22Rv1 (cell line): ENCODE data around the gene ULK2.

Source experiments
- H3K27ac ChIP-seq: fragments of 450-650 bp; 2 replicates; pipeline ENCODE4 v1.5.1; 2017
- ZFX ChIP-seq: fragments of 450-650 bp; IDR thresholded peaks from 2 replicates; pipeline ENCODE4 v1.6.1; 2017; ENCODE audit warnings: antibody characterized with exemption, borderline replicate concordance
- TF ChIP-seq, protein P1 (sequence below): fragments of 450-650 bp; IDR thresholded peaks from 2 replicates; pipeline ENCODE4 v1.5.1; 2017; ENCODE audit warnings: mild to moderate bottlenecking

The ULK2 gene

DNA sequence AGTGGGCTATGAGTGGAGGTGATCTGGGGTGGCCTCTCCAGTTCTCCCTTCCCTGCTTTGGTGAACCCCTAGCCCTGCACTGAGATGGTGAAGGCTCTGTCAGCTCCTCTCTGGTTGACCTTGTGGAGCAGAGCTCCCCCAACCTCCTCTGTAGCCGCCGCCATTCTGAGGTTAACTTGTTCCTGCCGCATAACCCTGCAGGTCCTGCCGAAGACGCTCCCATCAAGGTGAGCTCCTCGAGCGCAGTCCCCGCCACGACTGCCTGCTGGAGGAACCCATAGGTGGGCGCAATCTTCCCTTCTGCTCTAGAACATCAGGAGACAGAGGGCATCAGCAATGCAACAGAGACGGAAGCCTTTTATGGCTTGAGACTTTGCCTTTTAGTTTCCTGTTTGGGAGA, 136.1 kb downstream of the ULK2 start:
- H3K27ac ChIP-seq = no peak overlapping the region

DNA sequence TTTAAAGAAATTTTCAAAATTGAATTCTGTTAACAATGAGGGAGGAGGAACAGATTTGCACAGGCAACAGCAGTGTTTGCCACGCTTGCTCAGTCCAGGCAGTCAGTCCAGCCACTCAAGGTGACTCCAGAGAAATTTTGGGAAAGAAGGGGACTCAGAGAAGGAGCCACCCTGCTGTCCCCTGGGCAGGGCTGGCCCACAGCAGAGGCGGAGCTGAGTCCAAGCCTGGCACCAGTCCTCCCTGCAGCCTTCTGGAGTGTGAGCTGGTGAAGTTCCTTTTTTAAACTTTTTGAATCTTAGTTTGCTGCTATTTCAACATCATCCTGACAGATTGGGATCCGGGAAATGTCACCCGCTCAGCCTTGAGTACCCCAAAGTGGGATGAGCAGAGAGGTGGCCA, 136.9 kb downstream of the ULK2 start:
- H3K27ac ChIP-seq = no peak overlapping the region
- TF ChIP-seq ZFX = no peak
- TF ChIP-seq, protein P1, sequence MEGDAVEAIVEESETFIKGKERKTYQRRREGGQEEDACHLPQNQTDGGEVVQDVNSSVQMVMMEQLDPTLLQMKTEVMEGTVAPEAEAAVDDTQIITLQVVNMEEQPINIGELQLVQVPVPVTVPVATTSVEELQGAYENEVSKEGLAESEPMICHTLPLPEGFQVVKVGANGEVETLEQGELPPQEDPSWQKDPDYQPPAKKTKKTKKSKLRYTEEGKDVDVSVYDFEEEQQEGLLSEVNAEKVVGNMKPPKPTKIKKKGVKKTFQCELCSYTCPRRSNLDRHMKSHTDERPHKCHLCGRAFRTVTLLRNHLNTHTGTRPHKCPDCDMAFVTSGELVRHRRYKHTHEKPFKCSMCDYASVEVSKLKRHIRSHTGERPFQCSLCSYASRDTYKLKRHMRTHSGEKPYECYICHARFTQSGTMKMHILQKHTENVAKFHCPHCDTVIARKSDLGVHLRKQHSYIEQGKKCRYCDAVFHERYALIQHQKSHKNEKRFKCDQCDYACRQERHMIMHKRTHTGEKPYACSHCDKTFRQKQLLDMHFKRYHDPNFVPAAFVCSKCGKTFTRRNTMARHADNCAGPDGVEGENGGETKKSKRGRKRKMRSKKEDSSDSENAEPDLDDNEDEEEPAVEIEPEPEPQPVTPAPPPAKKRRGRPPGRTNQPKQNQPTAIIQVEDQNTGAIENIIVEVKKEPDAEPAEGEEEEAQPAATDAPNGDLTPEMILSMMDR = no peak

More for the DNA sequence above, 136.1 kb downstream of the ULK2 start:
- TF ChIP-seq ZFX = no peak
- TF ChIP-seq, protein P1 = no peak

DNA sequence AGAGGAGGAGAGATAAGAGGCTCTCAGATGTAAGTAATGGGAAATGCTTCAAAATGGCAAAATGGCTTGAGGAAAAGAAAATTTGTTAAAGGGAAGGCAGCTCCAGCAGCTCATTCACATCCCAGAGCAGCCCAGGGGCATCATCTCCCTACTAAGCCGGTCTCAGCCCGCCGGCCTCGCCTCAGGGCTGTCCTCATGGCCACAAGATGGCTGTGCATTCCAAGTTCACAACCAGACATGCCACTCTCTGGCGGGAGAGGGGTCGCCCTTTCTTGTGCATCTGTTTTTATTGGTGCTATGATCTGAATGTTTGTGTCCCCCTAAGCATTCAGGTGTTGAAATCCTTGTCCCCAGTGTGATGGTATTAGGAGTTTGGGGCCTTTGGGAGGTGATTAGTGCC, 137.8 kb downstream of the ULK2 start:
- no peak overlapping the region for H3K27ac ChIP-seq
- TF ChIP-seq, protein P1 = no peak
- TF ChIP-seq ZFX = no peak

DNA sequence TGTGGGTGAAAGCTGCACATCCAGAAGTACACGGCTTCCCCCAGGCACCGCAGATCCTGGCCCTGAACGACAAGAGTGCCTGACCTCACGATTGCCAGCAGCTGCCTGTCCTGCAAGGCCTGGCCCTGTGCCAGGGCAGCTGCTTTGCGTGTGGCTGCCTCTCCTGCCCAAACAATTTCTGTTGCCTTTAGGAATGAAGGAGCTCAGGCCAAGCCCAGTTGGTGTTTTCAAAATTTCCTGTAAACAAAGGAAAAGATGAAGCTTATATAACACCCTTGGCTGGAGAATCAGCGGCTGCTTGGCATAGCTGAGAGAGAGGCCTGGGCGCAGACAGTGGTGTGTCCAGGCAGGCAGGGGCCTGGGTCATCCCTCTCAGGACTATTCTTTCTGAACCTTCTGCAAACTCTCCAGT, 139.6 kb downstream of the ULK2 start:
- H3K27ac ChIP-seq = peak overlapping the region; percentile 61
- TF ChIP-seq ZFX = no peak
- TF ChIP-seq, protein P1 = no peak

DNA sequence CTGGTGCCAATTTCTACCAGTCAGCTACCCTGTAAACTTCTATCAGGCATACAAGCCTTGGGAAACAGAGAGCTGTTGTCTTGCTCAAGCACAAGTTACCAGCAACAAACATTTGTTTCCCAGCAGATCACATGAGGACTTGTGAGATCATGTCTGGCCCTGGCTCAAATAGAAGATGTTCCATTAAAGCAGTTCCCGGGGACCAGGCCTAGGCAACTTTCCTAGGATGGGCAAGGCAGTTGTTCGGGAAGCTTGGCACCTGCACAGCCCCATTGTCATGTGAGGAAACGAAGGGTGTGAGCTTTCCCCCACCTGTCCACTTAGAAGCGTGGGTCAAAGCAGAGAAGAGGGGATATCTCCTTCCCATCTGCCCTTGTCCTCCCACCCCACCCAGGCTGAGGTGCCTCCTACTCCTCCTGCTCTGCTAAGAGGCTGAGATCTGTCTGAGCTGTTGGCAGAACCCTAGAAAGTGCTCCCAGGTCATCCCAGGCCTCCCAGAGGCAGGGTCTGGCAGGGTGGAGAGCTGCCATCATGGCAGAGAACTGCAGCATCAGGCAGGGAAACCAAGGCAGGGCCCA, 140.1 kb downstream of the ULK2 start:
- no peak for TF ChIP-seq ZFX
- TF ChIP-seq, protein P1 = no peak
- H3K27ac ChIP-seq = peak overlapping the region; percentile 61

DNA sequence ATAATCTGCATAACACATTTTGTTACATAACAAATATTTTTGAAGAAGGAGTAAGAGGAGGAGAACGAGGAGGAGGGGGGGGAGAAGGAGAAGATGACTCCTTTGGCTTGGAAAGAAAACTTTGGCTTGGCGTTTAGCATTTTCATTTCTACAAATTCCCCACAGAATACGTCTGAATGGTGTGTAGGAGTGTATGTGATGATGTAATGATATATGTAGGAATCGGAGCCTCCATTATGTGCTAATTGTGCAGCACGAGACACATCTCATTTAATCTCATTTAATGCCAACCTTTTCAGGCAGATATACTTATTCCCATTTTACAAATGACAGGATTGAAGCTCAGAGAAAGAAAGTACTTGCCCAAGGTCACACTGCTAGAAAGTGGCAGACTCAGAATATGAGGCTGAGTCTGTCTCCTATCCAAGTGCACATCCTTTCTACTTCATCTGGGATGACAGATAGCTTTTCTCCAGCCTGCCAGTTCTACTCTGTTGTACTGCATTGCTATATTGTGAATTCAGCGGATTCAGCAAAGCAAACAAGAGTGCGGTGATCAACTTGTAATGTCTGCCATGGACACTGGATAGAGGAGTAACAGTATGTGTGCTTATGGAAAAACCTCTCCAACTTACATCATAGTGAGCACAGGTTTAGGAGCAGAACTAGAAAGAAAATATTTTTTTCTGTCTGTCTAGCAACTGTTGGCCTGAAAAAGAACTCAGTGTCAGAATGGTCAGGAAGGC, 140.9 kb downstream of the ULK2 start:
- H3K27ac ChIP-seq = peak overlapping the region; percentile 61
- no peak for TF ChIP-seq ZFX
- TF ChIP-seq, protein P1 = no peak

DNA sequence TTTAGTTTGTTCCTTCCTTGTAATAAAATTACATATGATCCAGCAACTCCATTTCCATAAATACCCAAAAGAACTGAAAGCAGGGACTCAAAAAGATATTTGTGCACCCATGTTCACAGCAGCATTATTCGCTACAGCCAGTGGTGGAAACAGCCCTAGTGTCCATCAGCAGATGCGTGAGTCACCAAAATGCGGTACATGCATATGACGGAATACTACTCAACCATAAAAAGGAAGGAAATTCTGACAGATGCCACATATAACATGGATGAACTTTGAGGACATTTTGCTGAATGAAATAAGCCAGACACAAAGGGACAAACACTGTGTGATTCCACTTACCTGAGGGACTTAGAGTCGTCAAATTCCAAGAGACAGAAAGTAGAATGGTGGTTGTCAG, 142.2 kb downstream of the ULK2 start:
- H3K27ac ChIP-seq = peak overlapping the region; percentile 80
- no peak for TF ChIP-seq ZFX
- TF ChIP-seq, protein P1 = no peak
